Mesendoderm (in vitro differentiated cells): ENCODE results near the gene AGTRAP.

Experiments
- DNase-seq: peaks from one replicate; pipeline ENCODE4 v3.0.0; 2013
- H2AK5ac ChIP-seq: 2 replicates; pipeline ENCODE4 v1.6.1; 2013; ENCODE audit warnings: low read length, inconsistent platforms
- H2BK120ac ChIP-seq: 2 replicates; pipeline ENCODE4 v1.6.1; 2013; ENCODE audit warnings: low read depth, mild to moderate bottlenecking, low read length, moderate library complexity, mixed read lengths
- H2BK15ac ChIP-seq: replicated peaks from 2 replicates; pipeline ENCODE4 v1.6.1; 2013; ENCODE audit warnings: low read depth, mild to moderate bottlenecking, moderate library complexity
- H2BK5ac ChIP-seq: 2 replicates; pipeline ENCODE4 v1.6.1; 2013; ENCODE audit warnings: low read length, inconsistent platforms
- H3K18ac ChIP-seq: 2 replicates; pipeline ENCODE4 v1.6.1; 2013; ENCODE audit warnings: mild to moderate bottlenecking, low read length, mixed read lengths
- H3K23ac ChIP-seq: one replicate; pipeline ENCODE4 v1.6.1; 2013; ENCODE audit warnings: low read length
- H3K27ac ChIP-seq: 2 replicates; pipeline ENCODE4 v1.5.1; 2013; ENCODE audit warnings: low read depth, mild to moderate bottlenecking, inconsistent platforms, low read length, moderate library complexity
- H3K27me3 ChIP-seq: 2 replicates; pipeline ENCODE4 v1.6.1; 2013; ENCODE audit warnings: low read length, control low read depth, mild to moderate bottlenecking, inconsistent platforms; ENCODE audit not compliant: insufficient read depth, poor library complexity
- H3K36me3 ChIP-seq: 2 replicates; pipeline ENCODE4 v1.6.1; 2013; ENCODE audit warnings: low read length, inconsistent platforms; ENCODE audit not compliant: control insufficient read depth, insufficient read depth
- H3K4ac ChIP-seq: one replicate; pipeline ENCODE4 v1.6.1; 2013; ENCODE audit warnings: low read depth, mild to moderate bottlenecking, low read length, moderate library complexity
- H3K4me1 ChIP-seq: 2 replicates; pipeline ENCODE4 v1.6.1; 2013; ENCODE audit warnings: low read depth, low read length, inconsistent platforms; ENCODE audit not compliant: control insufficient read depth
- H3K4me2 ChIP-seq: 2 replicates; pipeline ENCODE4 v1.6.1; 2013; ENCODE audit warnings: low read length
- H3K4me3 ChIP-seq: 2 replicates; pipeline ENCODE4 v1.5.1; 2013; ENCODE audit warnings: mild to moderate bottlenecking, low read length
- H3K56ac ChIP-seq: one replicate; pipeline ENCODE4 v1.6.1; 2013; ENCODE audit warnings: low read length
- H3K79me1 ChIP-seq: 2 replicates; pipeline ENCODE4 v1.6.1; 2013; ENCODE audit warnings: low read length, inconsistent platforms
- H3K79me2 ChIP-seq: 2 replicates; pipeline ENCODE4 v1.6.1; 2013; ENCODE audit warnings: mild to moderate bottlenecking, low read length; ENCODE audit not compliant: control insufficient read depth, insufficient read depth
- H3K9ac ChIP-seq: 2 replicates; pipeline ENCODE4 v1.6.1; 2013; ENCODE audit warnings: low read length, inconsistent platforms
- H4K5ac ChIP-seq: one replicate; pipeline ENCODE4 v1.6.1; 2013; ENCODE audit warnings: low read length
- H4K8ac ChIP-seq: one replicate; pipeline ENCODE4 v1.6.1; 2013; ENCODE audit warnings: low read depth, mild to moderate bottlenecking, control low read depth, low read length, moderate library complexity
- WGBS: extraction: QIAGEN DNeasy Blood & Tissue Kit; methylation state at CpG from one replicate; pipeline ENCODE4 v1.1.7; 2013; ENCODE audit warnings: low lambda C conversion rate, missing lambda C conversion rate; ENCODE audit not compliant: insufficient coverage; ENCODE audit errors: extremely low coverage; 5-methylcytosine and 5-hydroxymethylcytosine counted together

Gene AGTRAP

DNA sequence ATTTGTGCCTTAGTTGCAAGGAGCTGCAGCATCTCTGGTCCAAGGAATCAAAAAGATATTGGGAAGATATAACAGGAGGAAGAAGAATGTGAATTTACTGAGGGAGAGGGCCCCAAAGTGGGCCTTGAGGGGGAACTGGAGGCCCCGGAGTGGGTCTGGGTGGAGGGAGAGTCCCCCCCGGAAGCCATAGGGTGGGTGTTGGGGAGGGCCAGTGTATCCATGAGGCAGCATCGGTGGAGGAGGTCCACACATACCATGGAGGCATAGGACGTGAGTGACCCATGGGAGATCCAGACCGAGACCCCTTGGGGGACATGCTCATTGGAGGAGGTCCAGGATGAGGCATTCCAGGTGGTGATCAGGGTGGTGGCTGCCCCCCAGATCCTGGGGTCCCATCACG lies 25.3 kb downstream of the AGTRAP start:
- no peak overlapping the region for H3K23ac ChIP-seq
- no peaks in the 10 kb centered on the region for H3K4me1 ChIP-seq
- no peak overlapping the region for H3K4me3 ChIP-seq
- H3K27ac ChIP-seq = no peak overlapping the region
- no peak overlapping the region for H3K56ac ChIP-seq
- no peak overlapping the region for H3K4me2 ChIP-seq
- DNase-seq = no peak
- no peak overlapping the region for H3K4ac ChIP-seq
- H2BK5ac ChIP-seq = no peak overlapping the region
- H2BK120ac ChIP-seq = no peak overlapping the region
- no peak overlapping the region for H2BK15ac ChIP-seq
- H4K5ac ChIP-seq = no peak overlapping the region
- no peak overlapping the region for H2AK5ac ChIP-seq
- no peaks in the 10 kb centered on the region for H3K79me2 ChIP-seq
- H3K36me3 ChIP-seq = no peaks in the 10 kb centered on the region
- no peak overlapping the region for H3K9ac ChIP-seq
- H3K79me1 ChIP-seq = no peaks in the 10 kb centered on the region
- H3K18ac ChIP-seq = no peak overlapping the region
- no CpG with 5 or more reads among the region's 6 CpGs for WGBS
- no peaks in the 10 kb centered on the region for H3K27me3 ChIP-seq
- H4K8ac ChIP-seq = no peak overlapping the region

GRCh38 chr1:11761988-11762406 lies 26.1 kb downstream of the AGTRAP start, which contains the start of gene C1orf167:
TSS of gene C1orf167 (plus strand) at chr1:11762193. CDS start at chr1:11764401, 2,208 bp downstream.
- H3K23ac ChIP-seq = no peak within 1 kb of the TSS
- no peaks in the 10 kb centered on the region for H3K79me2 ChIP-seq
- no peak within 1 kb of the TSS for H3K18ac ChIP-seq
- no peak within 1 kb of the TSS for H3K4ac ChIP-seq
- no peak within 1 kb of the TSS for H3K4me3 ChIP-seq
- no peak within 1 kb of the TSS for H3K27ac ChIP-seq
- H3K4me2 ChIP-seq = peak within 1 kb of the TSS; percentile 48
- H3K27me3 ChIP-seq = no peaks in the 10 kb centered on the region
- no peak within 1 kb of the TSS for H2BK15ac ChIP-seq
- H3K79me1 ChIP-seq = no peaks in the 10 kb centered on the region
- no peak within 1 kb of the TSS for H4K8ac ChIP-seq
- H2BK5ac ChIP-seq = no peak within 1 kb of the TSS
- no peak within 1 kb of the TSS for H2AK5ac ChIP-seq
- H3K36me3 ChIP-seq = no peaks in the 10 kb centered on the region
- H3K56ac ChIP-seq = peak within 1 kb of the TSS; percentile 64
- no peak within 1 kb of the TSS for H4K5ac ChIP-seq
- peak; percentile 52 for DNase-seq
- H3K9ac ChIP-seq = no peak within 1 kb of the TSS
- H2BK120ac ChIP-seq = no peak within 1 kb of the TSS
- no peaks in the 10 kb centered on the region for H3K4me1 ChIP-seq
- WGBS = no CpG with 5 or more reads among the region's 29 CpGs

DNA sequence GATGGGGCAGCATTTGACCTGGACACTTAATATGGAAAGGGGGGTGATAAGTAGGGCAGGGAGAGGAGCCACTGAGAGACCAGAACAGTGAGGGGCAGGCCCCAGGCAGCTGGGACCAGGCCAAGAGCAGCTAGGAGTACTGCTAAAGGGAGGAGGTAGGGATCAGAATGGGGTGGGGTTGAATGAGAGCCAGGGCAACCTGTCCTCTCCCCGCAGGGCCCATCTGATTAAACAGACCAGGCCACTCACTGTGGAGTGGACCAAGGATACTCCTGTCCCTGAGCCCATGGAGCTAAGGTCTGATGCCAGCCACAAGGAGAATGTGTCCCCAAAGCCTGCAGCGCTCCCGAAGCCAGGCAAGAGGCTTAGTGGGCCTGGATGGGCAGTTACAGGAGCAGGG lies 28.2 kb downstream of the AGTRAP start:
- Histone ChIP-seq H3K27ac (no peak overlapping the region), H4K5ac (no peak overlapping the region), H3K18ac (no peak overlapping the region), H3K23ac (no peak overlapping the region), H3K4me1 (no peaks in the 10 kb centered on the region), H3K4me3 (no peak overlapping the region), H3K4ac (no peak overlapping the region), H3K36me3 (no peaks in the 10 kb centered on the region), H4K8ac (no peak overlapping the region), H3K9ac (no peak overlapping the region), H2AK5ac (no peak overlapping the region), H3K27me3 (no peaks in the 10 kb centered on the region), H2BK5ac (no peak overlapping the region), H3K56ac (no peak overlapping the region), H2BK120ac (no peak overlapping the region), H3K79me1 (no peaks in the 10 kb centered on the region), H2BK15ac (no peak overlapping the region), H3K79me2 (no peaks in the 10 kb centered on the region), H3K4me2 (no peak overlapping the region)
- WGBS = no CpG with 5 or more reads among the region's 3 CpGs
- no peak for DNase-seq

DNA sequence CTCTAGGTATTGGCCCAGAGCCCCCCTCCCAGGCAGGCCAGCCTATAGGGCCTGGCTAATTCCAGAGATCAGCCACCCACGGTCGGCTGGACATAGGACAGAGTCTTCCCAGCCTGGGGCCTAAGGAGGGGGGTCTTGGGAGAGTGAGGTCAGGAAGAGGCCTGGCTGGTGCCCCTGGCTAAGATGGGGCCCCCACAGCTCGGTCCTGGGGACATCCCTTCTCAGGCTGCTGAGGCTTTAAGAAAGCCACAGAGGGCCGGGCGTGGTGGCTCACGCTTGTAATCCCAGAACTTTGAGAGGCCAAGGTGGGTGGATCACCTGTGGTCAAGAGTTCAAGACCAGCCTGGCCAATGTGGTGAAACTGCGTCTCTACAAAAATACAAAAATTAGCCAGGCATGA lies 28.6 kb downstream of the AGTRAP start:
- H3K79me1 ChIP-seq = no peaks in the 10 kb centered on the region

DNA sequence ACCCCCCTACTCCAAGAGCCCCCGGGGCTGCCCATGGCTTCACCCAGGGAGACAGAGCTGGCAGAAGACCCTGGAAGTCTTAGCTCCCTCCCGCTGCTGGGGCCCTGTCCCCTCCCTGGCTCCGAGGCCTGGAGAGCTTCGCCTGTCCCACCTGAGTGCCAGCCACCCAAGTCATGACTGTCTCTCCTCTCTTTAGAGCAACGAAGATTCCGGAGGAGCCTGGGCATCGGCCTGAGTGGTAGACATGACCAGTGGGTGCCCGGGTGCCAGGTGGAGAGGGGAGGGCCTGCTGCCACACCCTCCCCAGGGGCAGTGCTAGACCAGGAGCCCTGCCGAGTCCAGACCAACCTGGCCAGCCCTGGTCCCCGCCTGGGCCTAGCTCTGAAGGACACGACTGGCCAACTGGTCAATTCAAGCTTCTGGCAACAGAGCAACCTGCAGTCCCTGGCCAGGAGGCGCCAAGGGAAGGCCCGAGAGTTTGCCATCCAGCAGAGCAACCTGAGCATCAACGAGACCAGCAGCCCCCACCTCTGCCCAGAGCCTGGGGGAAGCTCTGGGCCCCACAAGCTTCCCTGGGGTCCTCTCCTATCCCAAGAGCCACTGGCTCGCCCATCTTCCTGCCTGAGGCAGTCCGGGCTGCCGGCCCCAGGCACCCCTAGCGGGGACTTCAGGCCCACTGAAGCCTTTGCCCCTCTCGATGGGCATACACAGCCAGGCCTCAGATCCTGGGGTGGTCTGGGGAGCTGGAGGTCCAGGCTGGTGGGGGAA lies 29.9 kb downstream of the AGTRAP start:
- Histone ChIP-seq H3K79me1 (no peaks in the 10 kb centered on the region), H4K5ac (no peak overlapping the region), H3K23ac (no peak overlapping the region), H3K27me3 (no peaks in the 10 kb centered on the region), H3K4ac (no peak overlapping the region), H3K18ac (no peak overlapping the region), H2BK15ac (no peak overlapping the region), H3K27ac (no peak overlapping the region), H3K9ac (no peak overlapping the region), H2AK5ac (no peak overlapping the region), H3K4me2 (no peak overlapping the region), H2BK5ac (no peak overlapping the region), H3K36me3 (no peaks in the 10 kb centered on the region), H2BK120ac (no peak overlapping the region), H3K4me3 (no peak overlapping the region), H3K79me2 (no peaks in the 10 kb centered on the region), H3K56ac (no peak overlapping the region), H3K4me1 (no peaks in the 10 kb centered on the region), H4K8ac (no peak overlapping the region)
- DNase-seq = no peak
- WGBS = no CpG with 5 or more reads among the region's 19 CpGs

More for the DNA sequence above, 28.6 kb downstream of the AGTRAP start:
- no CpG with 5 or more reads among the region's 7 CpGs for WGBS
- Histone ChIP-seq H3K23ac (no peak overlapping the region), H3K18ac (no peak overlapping the region), H3K4me3 (no peak overlapping the region), H3K27me3 (no peaks in the 10 kb centered on the region), H3K79me2 (no peaks in the 10 kb centered on the region), H3K27ac (no peak overlapping the region), H3K56ac (no peak overlapping the region), H3K4ac (no peak overlapping the region), H3K9ac (no peak overlapping the region), H2BK15ac (no peak overlapping the region), H2BK120ac (no peak overlapping the region), H3K4me1 (no peaks in the 10 kb centered on the region), H4K5ac (no peak overlapping the region), H4K8ac (no peak overlapping the region), H2AK5ac (no peak overlapping the region), H2BK5ac (no peak overlapping the region), H3K36me3 (no peaks in the 10 kb centered on the region), H3K4me2 (no peak overlapping the region)
- no peak for DNase-seq

DNA sequence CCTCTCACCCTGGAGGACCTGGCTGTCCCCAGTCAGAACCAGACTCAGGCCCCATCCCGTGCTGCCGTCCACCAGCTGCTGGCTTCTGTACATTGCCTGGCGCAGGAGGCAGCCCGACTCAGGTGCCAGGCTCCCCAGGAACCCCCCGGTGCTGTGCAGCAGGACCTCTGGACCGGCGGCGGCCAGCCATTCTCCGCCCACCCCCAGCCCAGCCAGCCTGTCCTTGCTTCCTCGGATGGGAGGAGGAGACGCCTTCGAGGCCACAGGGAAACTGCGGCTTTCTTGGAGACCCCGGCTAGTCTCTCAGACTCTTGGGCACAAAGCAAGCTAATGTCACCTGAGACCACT lies 30.5 kb downstream of the AGTRAP start:
- Histone ChIP-seq H2BK5ac (no peak overlapping the region), H2BK120ac (no peak overlapping the region), H3K4me2 (no peak overlapping the region)

More for the DNA sequence above, 30.5 kb downstream of the AGTRAP start:
- no peaks in the 10 kb centered on the region for H3K36me3 ChIP-seq
- no peak overlapping the region for H3K4ac ChIP-seq
- no peak overlapping the region for H4K5ac ChIP-seq
- no peaks in the 10 kb centered on the region for H3K79me2 ChIP-seq
- H2BK15ac ChIP-seq = no peak overlapping the region
- no CpG with 5 or more reads among the region's 14 CpGs for WGBS
- H3K27ac ChIP-seq = no peak overlapping the region
- no peaks in the 10 kb centered on the region for H3K27me3 ChIP-seq
- no peak for DNase-seq
- no peak overlapping the region for H3K4me3 ChIP-seq
- no peaks in the 10 kb centered on the region for H3K4me1 ChIP-seq
- no peak overlapping the region for H3K18ac ChIP-seq
- no peaks in the 10 kb centered on the region for H3K79me1 ChIP-seq
- no peak overlapping the region for H3K23ac ChIP-seq
- H2AK5ac ChIP-seq = no peak overlapping the region
- H3K56ac ChIP-seq = no peak overlapping the region
- no peak overlapping the region for H4K8ac ChIP-seq
- no peak overlapping the region for H3K9ac ChIP-seq
